Neuronal stem cell (in vitro differentiated cells): ENCODE results near the gene NLGN1.

Experiments used
- DNase-seq: peaks from one replicate; pipeline ENCODE4 v3.0.0-alpha.2; 2013; ENCODE audit warnings: low spot score
- H2AFZ ChIP-seq: one replicate; pipeline ENCODE4 v1.6.1; 2013; ENCODE audit warnings: mild to moderate bottlenecking, low read length, inconsistent platforms
- H2AK5ac ChIP-seq: 2 replicates; pipeline ENCODE4 v1.6.1; 2013; ENCODE audit warnings: low read depth, mild to moderate bottlenecking, inconsistent platforms, low read length, moderate library complexity, mixed read lengths
- H2BK120ac ChIP-seq: 2 replicates; pipeline ENCODE4 v1.6.1; 2013; ENCODE audit warnings: low read depth, mild to moderate bottlenecking, inconsistent platforms, low read length, moderate library complexity, mixed read lengths
- H2BK12ac ChIP-seq: one replicate; pipeline ENCODE4 v1.6.1; 2013; ENCODE audit warnings: low read length, inconsistent platforms
- H2BK15ac ChIP-seq: 2 replicates; pipeline ENCODE4 v1.6.1; 2013; ENCODE audit warnings: mild to moderate bottlenecking, low read length, inconsistent platforms, mixed read lengths
- H2BK5ac ChIP-seq: one replicate; pipeline ENCODE4 v1.6.1; 2013; ENCODE audit warnings: inconsistent platforms, mild to moderate bottlenecking, low read length, moderate library complexity
- H3K14ac ChIP-seq: one replicate; pipeline ENCODE4 v1.6.1; 2013; ENCODE audit warnings: low read length, inconsistent platforms
- H3K18ac ChIP-seq: 2 replicates; pipeline ENCODE4 v1.6.1; 2013; ENCODE audit warnings: low read length, inconsistent platforms
- H3K23ac ChIP-seq: 2 replicates; pipeline ENCODE4 v1.6.1; 2013; ENCODE audit warnings: low read depth, mild to moderate bottlenecking, mixed read lengths, low read length, inconsistent platforms; ENCODE audit not compliant: poor library complexity
- H3K27ac ChIP-seq: replicated peaks from 3 replicates; pipeline ENCODE4 v1.5.1; 2013; ENCODE audit warnings: low read length, inconsistent platforms
- H3K27me3 ChIP-seq, 3 experiments: 2 replicates each; pipeline ENCODE4 v1.6.1; 2013; ENCODE audit warnings: low read length in 3 of 3, mild to moderate bottlenecking in 2 of 3, inconsistent platforms in 1 of 3, low read depth in 1 of 3, mixed read lengths in 1 of 3, moderate library complexity in 1 of 3; ENCODE audit not compliant: control insufficient read depth in 3 of 3, insufficient read depth in 3 of 3
- H3K36me3 ChIP-seq, 2 donors: replicated peaks in 1 of 2; 2 replicates each; pipeline ENCODE4 v1.6.1; 2013; ENCODE audit warnings: low read length in 2 of 2; ENCODE audit not compliant: control insufficient read depth in 2 of 2, insufficient read depth in 2 of 2
- H3K4ac ChIP-seq: 2 replicates; pipeline ENCODE4 v1.6.1; 2013; ENCODE audit warnings: inconsistent platforms, mild to moderate bottlenecking, low read length, moderate library complexity
- H3K4me1 ChIP-seq, 2 donors: 1 replicate in 1 of 2; 2 replicates in 1 of 2; pipeline ENCODE4 v1.6.1; 2013; ENCODE audit warnings: low read length in 2 of 2, low read depth in 1 of 2; ENCODE audit not compliant: control insufficient read depth in 2 of 2, insufficient read depth in 1 of 2
- H3K4me2 ChIP-seq: one replicate; pipeline ENCODE4 v1.6.1; 2013; ENCODE audit warnings: mild to moderate bottlenecking, low read length, inconsistent platforms; ENCODE audit not compliant: insufficient read depth, poor library complexity, severe bottlenecking
- H3K4me3 ChIP-seq, 2 donors: 2 replicates each; pipeline ENCODE4 v1.5.1; 2013; ENCODE audit warnings: low read length in 2 of 2, mild to moderate bottlenecking in 2 of 2, inconsistent platforms in 1 of 2, moderate library complexity in 1 of 2
- H3K79me1 ChIP-seq: one replicate; pipeline ENCODE4 v1.6.1; 2013; ENCODE audit warnings: low read depth, mild to moderate bottlenecking, inconsistent platforms, low read length, moderate library complexity
- H3K9ac ChIP-seq: one replicate; pipeline ENCODE4 v1.6.1; 2013; ENCODE audit warnings: mild to moderate bottlenecking, low read depth, low read length, inconsistent platforms; ENCODE audit not compliant: poor library complexity
- H3K9me3 ChIP-seq, 2 donors: replicated peaks in 1 of 2; 2 replicates each; pipeline versions ENCODE3 to v1.6.1; 2013; ENCODE audit warnings: low read length in 2 of 2, mild to moderate bottlenecking in 2 of 2, inconsistent platforms in 1 of 2, low read depth in 1 of 2, mixed read lengths in 1 of 2, moderate library complexity in 1 of 2; ENCODE audit not compliant: control insufficient read depth in 2 of 2, insufficient read depth in 1 of 2
- H4K8ac ChIP-seq: one replicate; pipeline ENCODE4 v1.6.1; 2013; ENCODE audit warnings: low read depth, mild to moderate bottlenecking, inconsistent platforms, low read length, moderate library complexity
- H4K91ac ChIP-seq: one replicate; pipeline ENCODE4 v1.6.1; 2013; ENCODE audit warnings: low read length, low read depth, mild to moderate bottlenecking, inconsistent platforms; ENCODE audit not compliant: poor library complexity
- WGBS, 2 donors: extraction: QIAGEN DNeasy Blood & Tissue Kit; methylation state at CpG; one replicate each; pipeline ENCODE4 v1.1.7; 2013; ENCODE audit warnings: missing lambda C conversion rate in 2 of 2, mixed read lengths in 1 of 2; ENCODE audit not compliant: insufficient read length in 2 of 2, insufficient replicate concordance in 1 of 2; ENCODE audit errors: extremely low coverage in 2 of 2; 5-methylcytosine and 5-hydroxymethylcytosine counted together

The NLGN1 gene

DNA sequence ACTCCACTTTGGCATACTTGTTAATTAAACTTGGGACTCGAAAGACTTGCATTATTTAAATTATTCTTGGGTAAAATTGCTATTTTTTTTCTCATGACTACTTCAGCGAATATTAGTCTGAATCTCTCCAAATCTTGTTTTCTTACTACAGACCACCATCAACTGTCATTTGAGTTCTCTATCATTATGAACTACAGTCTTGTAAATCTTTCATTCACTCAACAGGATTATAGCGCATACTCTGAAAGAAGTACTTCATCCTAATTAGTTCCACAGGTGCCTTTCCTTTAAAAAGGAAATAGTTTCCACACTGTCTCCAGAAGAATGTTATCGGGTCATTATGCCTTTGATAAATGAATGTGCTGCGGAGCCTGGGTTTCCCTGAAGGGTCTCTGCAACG is 149.5 kb downstream of the NLGN1 start:
- Histone ChIP-seq H3K4me1 (no peaks in the 10 kb centered on the region), H3K27me3 (no peaks in the 10 kb centered on the region), H3K4me2 (no peak overlapping the region), H2AK5ac (no peak overlapping the region), H3K36me3 (no peaks in the 10 kb centered on the region), H3K18ac (no peak overlapping the region), H4K8ac (no peak overlapping the region), H2BK120ac (no peak overlapping the region), H2AFZ (no peak overlapping the region), H4K91ac (no peak overlapping the region), H3K4ac (no peak overlapping the region), H3K9ac (no peak overlapping the region), H3K4me3 (no peak overlapping the region), H3K23ac (no peak overlapping the region), H3K27ac (no peak overlapping the region), H3K9me3 (no peaks in the 10 kb centered on the region), H2BK5ac (no peak overlapping the region), H3K14ac (no peak overlapping the region), H2BK15ac (no peak overlapping the region), H2BK12ac (no peak overlapping the region), H3K79me1 (no peaks in the 10 kb centered on the region)
- DNase-seq: no peak
- WGBS, 2 donors: no CpG with 5 or more reads among the region's 6 CpGs

DNA sequence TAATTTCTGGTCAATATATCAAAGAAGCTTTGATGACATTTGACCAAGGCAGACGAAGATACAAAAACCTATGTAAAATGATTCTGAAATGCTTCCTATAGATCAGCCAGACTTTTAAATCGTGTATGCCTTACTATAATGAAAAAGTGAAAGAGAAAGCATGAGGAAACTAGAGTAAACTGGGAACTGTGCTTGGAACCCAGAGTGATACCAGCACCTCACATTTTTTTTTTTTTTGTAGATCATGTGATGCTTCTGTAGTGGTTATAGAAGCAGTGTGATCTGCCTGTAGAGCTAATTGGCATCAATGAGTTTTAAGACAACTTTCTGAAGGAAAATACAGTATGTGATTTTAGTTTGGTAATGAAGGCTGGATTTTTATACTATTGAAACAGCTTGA is 150.7 kb downstream of the NLGN1 start:
- no peak overlapping the region for H4K91ac ChIP-seq
- H2AFZ ChIP-seq: no peak overlapping the region
- H3K9ac ChIP-seq: no peak overlapping the region
- H3K9me3 ChIP-seq: no peaks in the 10 kb centered on the region
- no CpG with 5 or more reads among the region's 2 CpGs for WGBS, 2 donors
- no peak overlapping the region for H2BK12ac ChIP-seq
- H2AK5ac ChIP-seq: no peak overlapping the region
- DNase-seq: no peak
- no peak overlapping the region for H3K4me2 ChIP-seq
- no peak overlapping the region for H3K14ac ChIP-seq
- no peak overlapping the region for H3K18ac ChIP-seq
- no peaks in the 10 kb centered on the region for H3K79me1 ChIP-seq
- no peak overlapping the region for H4K8ac ChIP-seq
- no peak overlapping the region for H3K4ac ChIP-seq
- H3K23ac ChIP-seq: no peak overlapping the region
- no peak overlapping the region for H2BK15ac ChIP-seq
- no peaks in the 10 kb centered on the region for H3K36me3 ChIP-seq
- no peak overlapping the region for H3K4me3 ChIP-seq
- H2BK120ac ChIP-seq: no peak overlapping the region
- H3K4me1 ChIP-seq: peaks cover under 1 to 2% of the 10 kb centered on the region in 2 donors
- H3K27me3 ChIP-seq: no peaks in the 10 kb centered on the region
- no peak overlapping the region for H3K27ac ChIP-seq
- H2BK5ac ChIP-seq: no peak overlapping the region

GRCh38 chr3:173552526-173552925 is 155.0 kb downstream of the NLGN1 start:
- H3K4me1 ChIP-seq: peaks cover 2 to 4% of the 10 kb centered on the region in 2 donors
- H2BK12ac ChIP-seq: no peak overlapping the region
- H2BK120ac ChIP-seq: no peak overlapping the region
- H3K9ac ChIP-seq: no peak overlapping the region
- no peak overlapping the region for H4K8ac ChIP-seq
- peak overlapping the region; percentile 34 for H2AFZ ChIP-seq
- no peak overlapping the region for H3K23ac ChIP-seq
- no peak overlapping the region for H3K4ac ChIP-seq
- H3K79me1 ChIP-seq: no peaks in the 10 kb centered on the region
- no peak overlapping the region for H3K14ac ChIP-seq
- no peaks in the 10 kb centered on the region for H3K27me3 ChIP-seq
- H2BK15ac ChIP-seq: no peak overlapping the region
- H3K4me2 ChIP-seq: no peak overlapping the region
- H3K9me3 ChIP-seq: no peaks in the 10 kb centered on the region
- no peak overlapping the region for H2BK5ac ChIP-seq
- no peak overlapping the region for H3K4me3 ChIP-seq
- H4K91ac ChIP-seq: no peak overlapping the region
- no peak overlapping the region for H3K27ac ChIP-seq
- no peak for DNase-seq
- no CpG with 5 or more reads among the region's 4 CpGs for WGBS, 2 donors
- H3K18ac ChIP-seq: no peak overlapping the region
- no peaks in the 10 kb centered on the region for H3K36me3 ChIP-seq
- no peak overlapping the region for H2AK5ac ChIP-seq

DNA sequence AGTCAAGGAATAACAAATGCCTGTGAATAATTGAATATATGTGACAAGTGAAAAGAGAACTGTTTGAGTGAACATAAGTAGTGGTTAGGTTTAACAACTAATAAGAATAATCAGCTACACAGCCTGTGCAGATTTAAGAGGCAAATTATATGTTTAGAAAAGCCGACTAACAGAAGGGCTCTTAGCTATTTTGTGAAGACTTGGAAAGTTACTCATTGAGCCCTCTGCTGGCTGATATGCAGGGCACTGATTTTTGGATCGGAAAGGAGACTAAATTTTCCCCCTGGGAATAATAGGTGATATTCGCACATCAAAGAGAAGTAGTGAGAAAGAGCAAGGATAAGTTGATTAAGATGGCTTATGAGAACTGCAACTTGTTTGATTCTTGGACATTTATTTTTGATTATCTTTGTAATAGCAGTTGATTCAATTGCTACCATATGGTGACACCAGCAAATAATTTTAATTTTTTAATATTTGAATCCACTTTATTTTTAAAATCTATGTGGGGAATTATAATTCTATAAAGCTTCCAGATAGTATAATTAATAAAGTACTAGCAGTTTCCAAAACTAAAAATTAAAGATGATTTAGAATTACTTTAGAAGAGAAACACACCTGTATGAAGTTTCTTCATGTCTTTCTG is 156.2 kb downstream of the NLGN1 start:
- Histone ChIP-seq H3K4ac (no peak overlapping the region), H3K4me3 (no peak overlapping the region), H3K9me3 (no peaks in the 10 kb centered on the region), H2BK12ac (no peak overlapping the region), H2AFZ (peak overlapping the region; percentile 46), H2BK120ac (no peak overlapping the region), H4K8ac (no peak overlapping the region), H2AK5ac (no peak overlapping the region), H3K18ac (no peak overlapping the region), H3K14ac (no peak overlapping the region), H3K9ac (no peak overlapping the region), H2BK15ac (no peak overlapping the region), H3K27me3 (no peaks in the 10 kb centered on the region), H3K4me2 (no peak overlapping the region), H3K79me1 (no peaks in the 10 kb centered on the region), H3K36me3 (no peaks in the 10 kb centered on the region), H3K27ac (no peak overlapping the region), H2BK5ac (no peak overlapping the region), H4K91ac (no peak overlapping the region), H3K4me1 (peaks cover 2 to 4% of the 10 kb centered on the region in 2 donors), H3K23ac (no peak overlapping the region)
- peak; percentile 27 for DNase-seq
- WGBS, 2 donors: no CpG with 5 or more reads among the region's 3 CpGs
